Neuron (in vitro differentiated cells): ENCODE measurements around the gene MYO7B.

Experiments used
- H2AFZ ChIP-seq: one replicate; pipeline ENCODE4 v1.6.1; 2013; ENCODE audit warnings: low read depth, mild to moderate bottlenecking, inconsistent platforms, low read length, moderate library complexity
- H3K27me3 ChIP-seq: one replicate; pipeline ENCODE4 v1.6.1; 2013; ENCODE audit warnings: low read length; ENCODE audit not compliant: insufficient read depth
- H3K36me3 ChIP-seq: one replicate; pipeline ENCODE4 v1.6.1; 2013; ENCODE audit warnings: low read length; ENCODE audit not compliant: insufficient read depth
- H3K4me1 ChIP-seq: one replicate; pipeline ENCODE4 v1.6.1; 2013; ENCODE audit warnings: low read length; ENCODE audit not compliant: insufficient read depth
- H3K4me3 ChIP-seq: 2 replicates; pipeline ENCODE4 v1.5.1; 2013; ENCODE audit warnings: mild to moderate bottlenecking, low read length, moderate library complexity
- H3K9me3 ChIP-seq: one replicate; pipeline ENCODE4 v1.6.1; 2013; ENCODE audit warnings: low read length

MYO7B gene

DNA sequence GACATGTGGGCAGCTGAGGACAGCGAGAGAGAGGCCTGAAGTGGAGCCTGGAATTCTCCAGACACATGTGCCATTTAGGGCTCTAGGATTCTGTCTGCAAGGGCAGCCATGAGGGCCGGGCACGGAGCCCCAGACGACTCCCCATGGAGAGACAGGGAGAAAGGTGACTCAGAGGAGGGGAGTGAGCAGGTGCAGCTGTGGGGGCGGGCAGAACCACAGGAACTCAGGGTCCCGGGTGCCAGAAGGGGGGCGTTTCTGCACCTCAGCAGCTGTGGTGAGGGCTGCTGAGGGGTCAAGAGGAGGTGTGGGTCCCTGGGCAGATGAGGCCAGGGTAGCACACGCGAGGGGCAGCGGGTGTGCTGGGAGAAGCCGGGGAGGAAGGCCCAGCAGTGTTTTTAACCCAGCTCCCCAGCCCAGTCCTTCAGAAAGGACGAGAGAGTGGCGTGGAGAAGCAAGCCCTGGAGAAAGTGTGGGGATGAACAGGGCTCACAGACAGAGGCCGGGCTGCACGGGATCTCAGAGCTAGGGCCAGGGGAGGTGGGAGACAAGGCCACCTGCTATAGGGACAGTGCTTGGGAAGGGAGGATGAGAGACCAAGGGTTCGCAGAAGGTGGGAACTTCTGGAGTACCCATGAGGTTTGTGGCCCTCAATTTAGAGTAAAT, 118.1 kb downstream of the MYO7B start:
- Histone ChIP-seq H3K36me3 (no peaks in the 10 kb centered on the region), H3K4me1 (peaks cover 8% of the 10 kb centered on the region), H3K27me3 (no peaks in the 10 kb centered on the region), H3K9me3 (no peaks in the 10 kb centered on the region), H2AFZ (no peak overlapping the region), H3K4me3 (no peak overlapping the region)

DNA sequence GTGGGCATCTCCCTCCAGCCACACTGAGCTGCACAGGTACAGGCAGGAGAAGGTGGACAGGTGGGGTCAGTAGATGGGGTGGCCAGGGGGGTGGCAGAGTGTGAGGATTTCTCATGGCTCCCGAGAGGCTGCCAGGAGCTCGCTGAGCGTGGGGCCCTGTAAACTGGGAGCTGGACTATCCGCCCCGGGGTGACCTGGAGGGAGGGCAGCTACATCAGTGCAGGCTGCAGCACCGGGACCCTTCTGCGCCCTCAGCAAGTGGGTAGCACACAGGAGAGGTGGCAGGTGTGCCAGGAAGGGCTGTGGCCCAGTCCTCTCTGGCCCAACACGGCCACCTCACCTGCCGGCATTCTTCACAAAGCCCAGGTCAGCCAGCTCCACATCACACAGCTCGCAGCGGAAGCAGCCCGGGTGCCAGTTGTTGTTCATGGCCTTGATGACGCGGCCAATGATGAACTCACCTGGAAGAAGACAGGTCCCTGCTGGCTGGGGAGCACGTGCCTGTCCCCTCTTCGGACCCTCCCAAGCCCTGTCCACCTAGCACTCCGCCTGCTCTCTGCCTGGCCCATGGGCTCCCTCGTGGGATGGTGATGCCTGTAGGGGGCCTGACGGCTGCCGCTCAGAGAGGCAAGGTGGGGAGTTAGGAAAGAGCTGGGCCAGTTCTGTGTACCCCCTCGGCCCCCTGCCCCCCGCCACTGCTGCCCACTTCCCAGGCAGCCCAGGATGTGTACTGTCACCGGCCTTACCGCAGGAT, 118.8 kb downstream of the MYO7B start:
- no peak overlapping the region for H2AFZ ChIP-seq
- H3K27me3 ChIP-seq = no peaks in the 10 kb centered on the region
- H3K4me1 ChIP-seq = peaks cover 8% of the 10 kb centered on the region
- no peaks in the 10 kb centered on the region for H3K9me3 ChIP-seq
- H3K36me3 ChIP-seq = no peaks in the 10 kb centered on the region
- no peak overlapping the region for H3K4me3 ChIP-seq

GRCh38 chr2:127654838-127655175, 119.3 kb downstream of the MYO7B start:
- H2AFZ ChIP-seq = no peak overlapping the region

DNA sequence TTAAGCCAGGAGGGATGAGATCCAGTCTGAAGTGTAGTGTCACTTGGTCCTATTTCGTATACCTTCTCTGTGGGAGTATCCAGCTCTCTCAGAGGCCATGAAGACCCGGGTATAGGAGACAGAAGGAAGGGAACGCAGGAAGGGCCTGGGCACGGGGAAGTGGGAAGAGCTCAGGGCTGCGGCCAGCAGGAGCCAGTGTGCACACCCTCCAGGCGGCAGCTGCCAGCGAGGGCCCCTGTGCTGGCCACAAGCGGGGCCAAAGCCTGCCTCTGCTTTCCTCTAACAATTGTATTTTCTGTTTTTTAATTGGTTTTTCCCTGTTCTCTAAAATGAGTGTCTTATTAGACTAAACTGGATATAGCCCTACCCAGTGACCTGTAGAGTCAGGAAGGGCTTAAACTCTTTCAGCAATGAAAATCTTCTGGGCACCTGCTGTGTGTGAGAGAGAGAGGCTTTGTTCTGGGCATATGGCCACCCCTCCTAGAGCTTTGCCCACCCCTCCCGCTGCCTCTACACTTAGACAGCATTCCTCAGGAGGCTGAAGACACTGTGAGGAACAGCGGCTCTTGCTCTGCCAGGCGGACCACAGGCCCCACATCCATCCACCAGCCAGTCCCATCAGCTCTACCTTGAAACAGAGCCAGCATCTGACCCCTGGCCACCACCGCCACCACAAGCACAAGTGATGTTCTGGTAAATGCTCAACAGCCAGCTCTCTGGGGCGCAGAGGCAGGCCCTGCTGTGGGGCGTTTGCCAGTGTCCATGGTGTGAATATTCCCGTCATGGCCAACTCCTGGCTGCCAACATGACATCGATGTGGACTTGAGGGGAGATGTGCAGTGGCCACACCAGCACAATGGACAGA, 120.0 kb downstream of the MYO7B start:
- no peak overlapping the region for H3K4me3 ChIP-seq
- no peaks in the 10 kb centered on the region for H3K36me3 ChIP-seq
- H3K4me1 ChIP-seq = peaks cover 8% of the 10 kb centered on the region
- H3K9me3 ChIP-seq = no peaks in the 10 kb centered on the region
- H2AFZ ChIP-seq = no peak overlapping the region
- H3K27me3 ChIP-seq = no peaks in the 10 kb centered on the region

More at GRCh38 chr2:127654838-127655175, 119.3 kb downstream of the MYO7B start:
- peaks cover 8% of the 10 kb centered on the region for H3K4me1 ChIP-seq
- H3K36me3 ChIP-seq = no peaks in the 10 kb centered on the region
- H3K27me3 ChIP-seq = no peaks in the 10 kb centered on the region
- H3K9me3 ChIP-seq = no peaks in the 10 kb centered on the region
- H3K4me3 ChIP-seq = no peak overlapping the region

DNA sequence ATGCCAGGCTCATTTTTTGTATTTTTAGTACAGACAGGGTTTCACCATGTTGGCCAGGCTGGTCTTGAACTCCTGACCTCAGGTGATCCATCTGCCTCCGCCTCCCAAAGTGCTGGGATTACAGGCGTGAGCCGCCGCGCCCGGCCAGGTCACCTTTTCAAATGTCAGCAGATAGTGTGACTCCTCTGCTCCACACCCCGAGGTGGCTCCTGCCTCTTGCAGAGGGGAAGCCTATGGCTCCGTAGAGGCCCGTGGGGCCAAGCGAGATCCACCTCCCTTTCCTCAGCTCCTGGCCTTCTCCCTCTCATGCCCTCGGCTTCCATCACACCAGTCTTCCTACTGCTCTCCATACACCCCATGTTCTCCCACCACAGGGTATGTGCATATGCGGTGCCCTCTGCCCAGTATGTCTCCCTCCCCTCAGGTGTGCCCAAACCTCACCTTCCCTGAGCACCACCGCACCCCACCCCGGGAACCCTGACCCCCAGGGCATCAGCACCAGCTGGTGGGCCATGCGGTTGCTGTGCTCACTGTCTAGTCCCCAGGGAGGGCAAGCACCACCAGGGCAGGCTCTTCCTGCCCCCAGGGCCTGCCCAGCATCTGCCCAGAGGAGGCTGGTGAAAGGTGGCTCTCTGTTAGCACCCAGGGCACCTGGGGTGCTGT, 121.2 kb downstream of the MYO7B start:
- peaks cover 3% of the 10 kb centered on the region for H3K27me3 ChIP-seq
- H3K4me1 ChIP-seq = peaks cover 15% of the 10 kb centered on the region
- no peak overlapping the region for H2AFZ ChIP-seq
- H3K36me3 ChIP-seq = no peaks in the 10 kb centered on the region
- no peak overlapping the region for H3K4me3 ChIP-seq
- no peaks in the 10 kb centered on the region for H3K9me3 ChIP-seq

DNA sequence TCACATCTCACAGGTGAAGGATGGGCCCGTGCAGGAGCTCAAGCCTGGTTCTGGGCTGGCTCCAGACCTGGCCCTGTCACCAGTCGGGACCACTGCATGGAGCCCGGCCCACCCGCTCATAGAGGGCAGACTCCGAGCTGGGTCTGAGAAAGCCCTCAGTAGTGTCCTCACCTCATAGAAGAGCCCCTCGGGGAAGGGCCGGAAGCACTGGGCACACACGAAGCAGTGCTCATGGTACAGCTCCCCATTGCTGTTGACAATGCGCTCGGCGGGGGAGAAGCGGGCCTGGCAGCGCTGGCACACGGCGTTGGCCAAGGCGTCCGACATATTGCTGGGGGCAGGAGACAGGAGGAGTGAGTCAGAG, 121.7 kb downstream of the MYO7B start:
- Histone ChIP-seq H3K4me3 (no peak overlapping the region), H2AFZ (no peak overlapping the region), H3K36me3 (no peaks in the 10 kb centered on the region), H3K27me3 (peaks cover 3% of the 10 kb centered on the region), H3K4me1 (peaks cover 15% of the 10 kb centered on the region), H3K9me3 (no peaks in the 10 kb centered on the region)

- no peaks in the 10 kb centered on the region for H3K9me3 ChIP-seq
- no peak overlapping the region for H3K4me3 ChIP-seq
- H3K27me3 ChIP-seq = peaks cover 8% of the 10 kb centered on the region
- H3K36me3 ChIP-seq = no peaks in the 10 kb centered on the region
- H3K4me1 ChIP-seq = peaks cover 15% of the 10 kb centered on the region
- H2AFZ ChIP-seq = no peak overlapping the region
Measured at GRCh38 chr2:127658146-127658545, 122.7 kb downstream of the MYO7B start.

DNA sequence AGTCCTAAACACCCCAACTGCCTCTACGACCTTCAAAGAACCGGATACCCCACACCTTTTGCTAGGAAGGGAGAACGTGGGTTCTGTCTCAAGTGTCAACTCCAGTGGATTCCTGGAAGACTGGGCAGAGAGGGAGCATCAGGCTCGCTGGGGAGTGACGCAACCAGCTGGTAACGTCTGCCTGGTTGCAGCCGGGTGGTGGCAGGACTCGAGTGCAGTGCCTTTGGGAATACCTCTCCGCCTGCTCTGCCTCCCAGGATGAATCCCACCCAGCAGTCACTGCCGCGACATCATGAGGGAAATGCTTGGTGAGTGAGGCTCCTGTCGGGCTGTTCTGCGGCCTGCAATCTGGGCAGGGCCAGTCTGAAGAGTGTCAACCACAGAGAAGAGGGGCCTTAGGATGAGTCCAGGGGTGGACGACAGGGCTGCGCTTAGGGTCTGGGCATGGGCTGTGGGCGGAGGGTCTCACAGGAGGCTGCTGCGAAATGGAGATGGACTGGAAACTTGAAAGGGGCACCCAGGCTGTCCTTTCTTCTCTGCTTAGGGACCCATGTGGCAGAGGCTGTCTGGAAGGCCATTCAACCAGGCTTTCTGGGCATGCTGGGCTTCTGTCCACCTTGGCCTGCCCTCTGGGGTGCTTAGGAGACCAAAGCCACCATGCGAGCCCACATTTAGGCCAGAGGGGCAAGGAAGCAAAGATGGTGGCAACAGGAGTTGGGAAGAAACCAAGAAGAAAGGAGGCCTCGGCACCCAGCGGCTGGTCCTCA, 123.3 kb downstream of the MYO7B start:
- Histone ChIP-seq H3K4me1 (peaks cover 15% of the 10 kb centered on the region), H2AFZ (no peak overlapping the region), H3K4me3 (no peak overlapping the region), H3K27me3 (peaks cover 14% of the 10 kb centered on the region), H3K9me3 (no peaks in the 10 kb centered on the region), H3K36me3 (no peaks in the 10 kb centered on the region)

DNA sequence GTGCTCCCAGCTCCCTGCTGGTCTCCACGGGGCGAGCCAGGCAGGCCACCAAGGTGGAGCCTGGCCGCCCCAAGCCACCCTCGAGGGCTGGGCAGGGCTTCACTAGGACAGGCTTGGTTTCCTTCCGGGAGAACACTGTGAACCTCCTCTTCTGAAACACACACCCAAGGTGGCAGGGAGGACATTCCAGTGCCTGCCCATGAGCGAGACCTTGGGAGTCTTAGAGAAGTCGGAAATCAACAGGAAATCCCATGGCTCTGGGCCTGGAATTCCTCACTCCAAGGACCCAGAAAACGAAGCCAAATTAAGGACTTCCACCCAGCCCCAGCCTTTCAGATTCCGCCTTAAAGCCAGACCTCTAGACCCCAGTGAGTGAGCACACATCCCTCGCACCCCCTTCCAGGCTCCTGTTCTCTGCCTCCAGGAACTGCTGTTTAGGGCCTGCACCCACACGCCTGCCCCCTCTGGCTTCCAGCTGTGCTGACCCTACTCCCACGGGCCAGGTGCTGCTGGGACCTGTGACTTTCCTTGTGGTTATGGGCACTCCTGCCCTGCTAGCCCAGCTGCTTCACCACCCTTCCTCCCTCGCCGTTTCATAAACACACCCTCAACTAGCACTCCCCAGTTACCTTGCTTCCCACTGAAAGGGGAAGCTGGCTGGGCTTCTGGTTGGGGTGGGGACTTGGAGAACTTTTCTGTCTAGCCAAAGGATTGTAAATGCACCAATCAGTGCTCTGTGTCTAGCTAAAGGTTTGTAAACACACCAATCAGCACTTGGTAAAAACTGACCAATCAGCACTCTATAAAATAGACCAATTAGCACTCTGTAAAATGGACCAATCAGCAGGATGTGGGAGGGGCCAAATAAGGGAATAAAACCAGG, 124.2 kb downstream of the MYO7B start:
- no peak overlapping the region for H3K4me3 ChIP-seq
- H3K36me3 ChIP-seq = no peaks in the 10 kb centered on the region
- H3K9me3 ChIP-seq = no peaks in the 10 kb centered on the region
- H2AFZ ChIP-seq = no peak overlapping the region
- H3K4me1 ChIP-seq = peaks cover 15% of the 10 kb centered on the region
- H3K27me3 ChIP-seq = peaks cover 20% of the 10 kb centered on the region

GRCh38 chr2:127660291-127660578, 124.8 kb downstream of the MYO7B start:
- peaks cover 15% of the 10 kb centered on the region for H3K4me1 ChIP-seq
- H3K9me3 ChIP-seq = peaks cover 1% of the 10 kb centered on the region
- no peaks in the 10 kb centered on the region for H3K36me3 ChIP-seq
- H2AFZ ChIP-seq = no peak overlapping the region
- no peak overlapping the region for H3K4me3 ChIP-seq
- H3K27me3 ChIP-seq = peaks cover 26% of the 10 kb centered on the region

- Histone ChIP-seq H3K27me3 (peaks cover 35% of the 10 kb centered on the region), H3K9me3 (peaks cover 2% of the 10 kb centered on the region), H3K4me3 (no peak overlapping the region), H3K4me1 (peaks cover 8% of the 10 kb centered on the region), H3K36me3 (no peaks in the 10 kb centered on the region), H2AFZ (no peak overlapping the region)
Measured at GRCh38 chr2:127661072-127661649, 125.7 kb downstream of the MYO7B start.
